NCI-H1417 (cell line): ENCODE results near the gene DNM2.
A peak's percentile ranks its signal among the peaks of the same experiment; 100 is the strongest.

ENCODE experiments used
- DNase-seq, 3 experiments: peaks; one replicate each; lab custom pipeline; 2025; lab: John Stamatoyannopoulos, UW

Gene DNM2

GRCh38 chr19:10691178-10691881 lies 26.5 kb upstream of the DNM2 start:
- DNase-seq = no peak

- DNase-seq = no peak
Measured at GRCh38 chr19:10691883-10692282, 26.0 kb upstream of the DNM2 start.

- no peak for DNase-seq
Measured at GRCh38 chr19:10692673-10693264, 25.1 kb upstream of the DNM2 start.

GRCh38 chr19:10694706-10695307 lies 23.1 kb upstream of the DNM2 start:
- peak in 2 of 3 experiments; percentile 32 to 54 for DNase-seq

GRCh38 chr19:10695401-10696398 lies 22.2 kb upstream of the DNM2 start:
- DNase-seq = peak; percentile 92 to 98 (median 96)

GRCh38 chr19:10699650-10700335 lies 18.1 kb upstream of the DNM2 start:
- peak; percentile 20 to 66 (median 29) for DNase-seq

GRCh38 chr19:10701955-10702525 lies 15.8 kb upstream of the DNM2 start:
- peak in 2 of 3 experiments; percentile 68 to 72 for DNase-seq

GRCh38 chr19:10706990-10707389 lies 10.9 kb upstream of the DNM2 start:
- DNase-seq = no peak

- DNase-seq = no peak
Measured at GRCh38 chr19:10707440-10707839, 10.4 kb upstream of the DNM2 start.

GRCh38 chr19:10708291-10708690 lies 9.6 kb upstream of the DNM2 start:
- DNase-seq = no peak

GRCh38 chr19:10712045-10712444 lies 5.8 kb upstream of the DNM2 start:
- DNase-seq = no peak

GRCh38 chr19:10712754-10713153 lies 5.1 kb upstream of the DNM2 start:
- DNase-seq = no peak

- DNase-seq = peak in 2 of 3 experiments; percentile 47 to 64
Measured at GRCh38 chr19:10713317-10713716, 4.6 kb upstream of the DNM2 start.

GRCh38 chr19:10717054-10717355 lies 874 bp upstream of the DNM2 start:
- no peak for DNase-seq

- DNase-seq = peak in 2 of 3 experiments; percentile 74 to 81
Measured at GRCh38 chr19:10718205-10719196, 622 bp downstream of the DNM2 start.

GRCh38 chr19:10719466-10719961 lies 1.6 kb downstream of the DNM2 start:
- DNase-seq = no peak

GRCh38 chr19:10720607-10721125 lies 2.8 kb downstream of the DNM2 start:
- no peak for DNase-seq

GRCh38 chr19:10723591-10723990 lies 5.7 kb downstream of the DNM2 start:
- no peak for DNase-seq

GRCh38 chr19:10724573-10725071 lies 6.7 kb downstream of the DNM2 start:
- DNase-seq = no peak
